Stimulated activated CD4-positive, alpha-beta T cell treated with anti-CD3 and anti-CD28 coated beads, TNF-alpha, amount 100 ng/mL, for 4 hours (primary cell): ENCODE measurements around the gene TNFSF9.
"Not testable (repeated sequence)": the region's sequence is repeated elsewhere in the genome, so short reads cannot be mapped to it uniquely, and the experiment has no call there.

Experiments
- DNase-seq, 3 experiments: peaks; one replicate each; pipeline ENCODE4 v3.0.0-alpha.2; 2020; ENCODE audit warnings: low read depth in 3 of 3

Gene TNFSF9

GRCh38 chr19:6572217-6572616, 41.4 kb downstream of the TNFSF9 start:
- no peak for DNase-seq

- no peak for DNase-seq
These were observed 42.5 kb downstream of the TNFSF9 start for GRCh38 chr19:6573350-6573749.

GRCh38 chr19:6576869-6577475, 46.1 kb downstream of the TNFSF9 start:
- no peak for DNase-seq

GRCh38 chr19:6577476-6578125, 46.8 kb downstream of the TNFSF9 start:
- DNase-seq, result no peak

- no peak for DNase-seq
These were observed 48.8 kb downstream of the TNFSF9 start for GRCh38 chr19:6579450-6580178.

- DNase-seq, result no peak
These were observed 49.5 kb downstream of the TNFSF9 start for GRCh38 chr19:6580313-6580712.

GRCh38 chr19:6582515-6583484, 52.0 kb downstream of the TNFSF9 start:
- DNase-seq, result not testable (repeated sequence)
